GM18868 (cell line): ENCODE data around the gene OR2V1.
"Not testable (repeated sequence)": the region's sequence is repeated elsewhere in the genome, so short reads cannot be mapped to it uniquely, and the experiment has no call there.

Experiments
- ATAC-seq: cut with Tn5 transposase; IDR thresholded peaks from one replicate; pipeline ENCODE4 v1.9.1; 2021; ENCODE audit warnings: mild to moderate bottlenecking, moderate library complexity; ENCODE audit not compliant: unreplicated experiment

The OR2V1 gene

DNA sequence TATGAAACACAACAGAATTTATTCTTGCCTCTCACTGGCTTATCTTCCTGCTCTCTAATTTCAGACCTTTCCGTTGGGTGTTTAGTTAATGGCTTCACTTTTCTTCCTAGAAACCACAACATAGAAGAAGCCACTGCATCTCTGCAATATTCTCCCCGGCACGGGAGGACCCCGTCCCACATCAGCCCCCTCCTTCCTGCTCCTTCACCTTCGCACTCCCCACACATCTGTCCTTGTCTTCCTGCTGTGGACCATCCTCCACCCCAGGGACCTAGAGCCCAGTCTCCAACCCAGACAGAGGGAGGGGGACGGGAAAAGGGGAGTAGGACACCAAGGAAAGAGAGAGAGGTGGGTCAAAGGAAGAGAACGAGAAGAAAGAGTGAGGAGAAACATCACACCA is 1.4 kb downstream of the OR2V1 start:
- no peak for ATAC-seq

DNA sequence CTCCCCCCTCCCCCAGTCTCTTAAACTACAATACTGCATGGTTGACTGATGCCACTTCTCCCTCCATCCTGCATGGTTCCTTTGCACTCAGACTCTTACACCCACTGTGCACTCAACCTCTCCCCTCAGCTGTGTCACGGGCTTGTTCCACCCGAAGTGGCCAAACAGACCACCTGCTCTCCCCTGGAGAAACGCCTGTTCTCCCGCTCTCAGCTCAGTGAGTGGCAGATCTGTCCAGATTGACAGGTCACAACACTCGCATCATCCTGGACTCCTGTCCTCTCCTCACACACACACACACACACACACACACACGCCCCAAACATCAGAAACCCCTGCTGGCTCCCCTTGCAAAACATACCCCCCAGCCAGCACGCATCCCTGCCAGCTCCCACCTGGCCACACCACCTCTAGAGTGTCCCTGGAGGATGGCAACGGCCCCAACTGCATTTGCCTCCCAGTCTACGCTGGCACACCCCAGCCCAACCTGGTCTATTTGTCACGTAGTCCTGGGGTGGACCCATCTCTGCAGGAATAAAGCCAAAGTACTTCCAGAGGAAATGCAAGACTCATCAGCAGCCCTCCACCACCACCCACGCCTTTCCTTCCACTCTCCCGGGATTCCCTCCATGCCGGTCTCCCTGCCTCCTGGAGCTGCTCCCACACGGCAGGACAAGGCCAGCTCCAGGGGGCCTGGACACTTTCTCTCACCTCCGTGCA is 2.9 kb downstream of the OR2V1 start:
- ATAC-seq = no peak

DNA sequence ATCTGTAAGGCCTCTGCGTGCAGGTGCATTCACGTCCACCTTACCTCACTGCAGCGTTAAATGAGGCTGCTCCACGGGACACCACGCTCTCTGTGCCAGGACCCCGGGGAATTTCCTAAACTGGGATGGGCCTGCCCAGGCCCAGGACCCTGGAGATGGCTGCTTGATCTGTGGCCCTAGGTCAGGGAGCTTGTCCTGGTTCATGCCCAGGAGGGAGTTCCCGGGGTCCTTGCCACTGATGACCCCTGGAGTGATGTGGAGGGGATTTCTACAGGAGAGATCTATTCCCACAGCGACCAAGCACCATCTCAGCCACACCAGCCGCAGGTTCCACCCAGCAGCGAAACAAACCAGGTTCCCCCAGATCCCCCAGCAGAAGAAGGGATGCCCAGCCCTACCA is 3.5 kb downstream of the OR2V1 start:
- no peak for ATAC-seq

DNA sequence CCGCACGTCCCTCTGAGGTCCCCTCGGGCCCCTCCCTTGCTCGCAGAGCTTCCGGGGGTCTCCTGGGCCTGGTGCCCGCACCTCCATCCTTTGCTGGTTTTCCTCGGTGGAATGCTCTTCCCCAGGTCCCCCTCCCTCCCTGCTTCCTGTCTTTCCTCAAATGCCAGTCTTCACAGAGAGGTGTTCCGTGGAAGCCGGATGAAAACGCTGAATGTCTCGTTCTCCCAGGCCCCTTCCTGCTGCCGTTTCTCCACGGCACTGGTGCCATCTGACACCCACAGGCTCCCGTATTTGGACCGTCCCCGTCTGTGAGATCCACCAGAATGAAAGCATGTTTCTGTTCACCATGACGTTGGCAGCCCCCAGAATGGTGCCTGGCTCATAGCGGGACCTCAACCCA is 4.1 kb downstream of the OR2V1 start:
- no peak for ATAC-seq

DNA sequence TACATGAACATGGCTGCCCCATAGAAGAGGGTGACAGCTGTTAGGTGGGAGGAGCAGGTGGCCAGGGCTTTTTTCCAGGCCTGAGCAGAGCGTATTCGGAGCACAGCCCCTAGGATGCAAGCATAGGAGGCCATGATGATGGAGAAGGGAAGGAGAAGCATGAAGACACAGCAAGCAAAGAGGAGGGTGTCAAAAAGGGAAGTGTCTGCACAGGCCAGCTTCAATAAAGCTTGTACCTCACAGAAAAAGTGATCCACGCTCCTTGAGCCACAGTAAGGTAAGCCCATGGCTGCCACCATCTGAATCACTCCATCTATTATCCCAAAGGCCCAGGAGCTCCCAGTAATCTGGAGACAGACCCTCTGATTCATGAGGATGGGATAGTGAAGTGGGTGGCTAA is 6.4 kb downstream of the OR2V1 start:
- ATAC-seq = no peak

DNA sequence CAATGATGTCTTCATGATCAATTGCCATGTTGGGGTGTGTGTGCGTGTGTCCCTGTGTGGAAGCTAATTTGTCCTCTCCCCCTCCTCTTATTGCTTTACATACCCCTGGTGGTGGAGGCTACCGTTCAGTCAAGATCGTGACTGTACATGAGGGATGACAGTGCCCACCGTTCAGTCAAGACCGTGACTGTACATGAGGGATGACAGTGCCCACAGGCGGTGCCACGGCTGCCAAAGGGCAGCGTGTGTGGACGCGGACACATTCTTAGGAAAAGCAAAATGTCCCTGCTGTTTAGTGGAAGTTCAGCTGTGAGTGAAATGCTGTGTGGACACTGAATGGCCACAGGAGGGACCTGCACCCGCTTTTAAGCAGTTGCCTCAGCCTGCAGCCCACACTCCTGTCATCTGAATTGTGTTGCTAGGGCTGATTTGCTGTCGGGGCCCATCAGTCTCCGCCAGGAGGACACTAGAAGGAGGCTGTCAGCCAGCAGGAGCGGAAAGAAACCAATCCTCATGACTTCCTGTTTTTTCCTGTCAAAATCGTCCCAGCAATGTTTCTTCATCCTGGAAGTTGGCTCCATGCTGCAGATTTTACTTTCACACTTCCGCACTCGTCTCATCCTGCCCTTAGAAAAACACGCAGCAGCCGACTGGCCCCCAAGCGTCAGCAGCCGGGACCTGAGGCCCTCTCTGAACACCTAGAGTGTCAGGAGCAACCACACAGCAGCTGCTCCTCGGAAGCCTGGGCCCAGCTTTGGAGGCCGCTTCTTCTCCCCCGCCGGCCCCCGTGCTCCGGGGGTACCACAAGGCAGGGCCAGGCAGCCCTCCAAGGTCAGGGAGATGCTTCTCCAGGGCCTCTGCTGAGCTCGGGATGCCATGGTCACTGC is 9.1 kb downstream of the OR2V1 start:
- ATAC-seq = no peak

DNA sequence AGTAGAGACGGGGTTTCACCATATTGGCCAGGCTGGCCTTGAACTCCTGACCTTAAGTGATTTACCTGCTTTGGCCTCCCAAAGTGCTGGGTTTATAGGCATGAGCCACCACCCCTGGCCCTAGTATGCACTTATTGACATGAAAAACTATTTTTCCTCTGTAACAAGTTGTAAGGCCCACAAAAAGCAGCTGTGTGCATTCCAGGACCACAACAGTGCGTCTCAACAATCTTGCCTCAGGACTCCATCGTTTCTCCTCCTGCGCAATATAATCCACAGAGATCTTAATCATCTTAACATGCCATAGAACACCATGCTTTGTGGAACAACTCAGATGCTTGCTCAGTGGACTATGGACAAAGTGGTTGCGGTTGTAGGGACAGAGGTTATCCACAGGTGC is 10.2 kb downstream of the OR2V1 start:
- no peak for ATAC-seq

DNA sequence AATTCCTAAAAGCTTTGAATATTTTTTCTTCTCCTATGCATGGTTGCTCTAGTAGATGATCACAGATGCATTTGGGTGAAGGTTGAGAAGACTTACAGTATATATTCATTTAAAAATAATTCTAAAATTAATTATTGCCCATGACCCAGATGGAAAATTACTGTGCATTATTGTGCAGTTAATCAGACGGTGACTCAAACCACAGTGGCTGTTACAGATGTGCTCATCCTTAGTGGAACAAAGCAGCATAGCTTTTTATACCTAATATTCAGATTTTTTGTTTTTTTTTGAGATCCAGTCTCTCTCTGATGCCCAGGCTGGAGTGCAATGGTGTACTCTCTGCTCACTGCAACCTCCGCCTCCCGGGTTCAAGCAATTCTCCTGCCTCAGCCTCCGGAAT is 10.7 kb downstream of the OR2V1 start:
- ATAC-seq = no peak

DNA sequence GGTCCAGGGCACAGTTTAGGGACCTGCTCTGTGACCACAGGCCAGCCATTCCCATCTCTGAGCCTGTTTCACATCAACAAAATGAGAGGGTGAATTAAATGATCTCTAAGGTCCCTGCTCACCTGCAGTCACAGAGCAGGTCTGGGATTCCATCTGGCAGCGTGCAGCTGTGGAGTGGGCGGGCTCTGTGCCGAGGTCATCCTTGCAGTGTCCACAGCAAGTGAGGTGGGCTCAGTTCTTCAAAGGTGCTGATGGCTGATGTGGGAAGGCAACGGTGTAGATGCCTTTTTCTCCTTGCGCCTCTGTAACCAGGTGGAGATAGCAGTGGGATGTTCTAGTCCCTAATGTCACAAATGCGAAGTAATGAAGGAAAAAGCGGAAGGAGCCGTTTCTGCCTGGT is 11.9 kb downstream of the OR2V1 start:
- no peak for ATAC-seq

DNA sequence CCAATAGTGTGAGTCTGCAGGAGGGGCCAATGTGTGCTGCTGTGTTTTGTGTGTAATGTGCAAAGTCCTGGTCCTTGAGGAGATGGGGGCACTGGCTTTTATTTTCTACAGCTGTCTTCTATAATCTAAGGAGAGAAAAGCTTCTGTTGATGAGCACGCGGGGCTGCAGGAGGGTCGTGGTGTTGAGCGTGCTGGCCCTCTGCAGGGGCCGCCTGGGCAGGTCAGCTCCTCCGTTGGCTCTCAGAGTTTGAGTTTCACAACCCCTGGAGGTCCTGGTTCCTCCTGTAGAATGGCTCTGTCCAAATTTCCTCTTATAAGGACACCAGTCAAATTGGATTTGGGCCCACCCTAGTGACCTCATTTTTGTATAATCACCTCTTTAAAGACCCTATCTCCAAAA is 12.6 kb downstream of the OR2V1 start:
- ATAC-seq = no peak

DNA sequence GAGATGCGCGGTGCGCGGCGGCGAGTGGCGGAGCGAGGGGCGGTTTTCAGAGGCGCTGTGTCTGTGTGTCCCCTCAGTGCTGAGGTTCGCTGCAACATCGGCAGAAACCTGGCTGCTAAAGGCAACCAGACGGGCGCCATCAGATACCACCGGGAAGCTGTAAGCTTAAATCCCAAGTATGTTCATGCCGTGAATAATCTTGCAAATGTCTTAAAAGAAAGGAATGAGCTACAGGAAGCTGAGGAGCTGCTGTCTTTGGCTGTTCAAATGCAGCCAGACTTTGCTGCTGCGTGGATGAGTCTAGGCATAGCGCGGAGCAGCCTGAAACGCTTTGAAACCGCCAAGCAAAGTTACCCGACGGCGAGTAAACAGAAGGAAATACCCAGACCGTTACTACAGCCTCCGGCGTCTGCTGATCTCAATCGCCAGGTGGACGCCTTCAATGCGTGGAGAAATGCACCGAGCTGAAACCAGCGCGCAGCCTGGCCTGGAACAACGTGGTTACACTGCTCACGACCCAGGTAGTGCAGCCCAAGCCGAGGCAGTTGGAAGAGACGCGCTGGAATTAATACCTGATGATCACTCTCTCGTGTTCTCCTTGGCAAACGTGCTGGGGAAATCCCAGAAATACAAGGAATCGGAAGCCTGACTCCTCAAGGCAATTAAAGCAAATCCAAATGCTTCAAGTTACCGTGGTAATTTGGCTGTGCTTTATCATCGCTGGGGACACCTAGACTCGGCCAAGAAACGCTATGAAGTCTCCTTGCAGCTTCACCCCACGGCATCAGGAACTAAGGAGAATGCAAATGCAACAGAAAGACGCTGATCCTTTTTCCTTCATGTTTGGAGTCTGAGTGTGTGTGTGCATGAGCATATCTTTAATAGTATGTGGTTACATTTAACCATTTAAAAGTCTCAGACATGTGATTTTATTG is 15.9 kb downstream of the OR2V1 start:
- ATAC-seq = no peak

DNA sequence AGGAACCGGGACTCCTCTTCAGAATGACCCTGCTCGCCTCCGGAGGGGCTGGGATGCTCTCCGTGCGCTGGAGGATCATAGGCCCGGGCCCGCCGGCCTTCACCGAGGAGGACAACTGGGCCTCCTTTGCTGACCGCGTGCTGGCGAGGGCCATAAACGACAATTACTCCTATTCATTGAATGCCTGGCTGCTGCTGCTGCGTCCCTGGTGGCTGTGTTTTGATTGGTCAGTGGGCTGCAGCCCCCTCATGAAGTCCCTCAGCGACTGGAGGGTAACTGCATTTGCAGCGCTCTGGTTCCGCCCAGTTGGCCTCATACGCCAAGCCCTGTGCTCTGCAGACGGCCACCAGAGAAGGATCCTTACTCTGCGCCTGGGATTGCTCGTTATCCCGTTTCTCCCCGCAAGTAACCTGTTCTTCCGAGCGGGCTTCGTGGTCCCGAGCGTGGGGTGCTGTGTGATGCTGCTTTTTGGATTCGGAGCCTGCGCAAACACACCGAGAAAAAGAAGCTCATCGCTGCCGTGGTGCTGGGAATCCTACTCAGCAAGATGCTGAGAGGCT is 16.6 kb downstream of the OR2V1 start:
- ATAC-seq = no peak

DNA sequence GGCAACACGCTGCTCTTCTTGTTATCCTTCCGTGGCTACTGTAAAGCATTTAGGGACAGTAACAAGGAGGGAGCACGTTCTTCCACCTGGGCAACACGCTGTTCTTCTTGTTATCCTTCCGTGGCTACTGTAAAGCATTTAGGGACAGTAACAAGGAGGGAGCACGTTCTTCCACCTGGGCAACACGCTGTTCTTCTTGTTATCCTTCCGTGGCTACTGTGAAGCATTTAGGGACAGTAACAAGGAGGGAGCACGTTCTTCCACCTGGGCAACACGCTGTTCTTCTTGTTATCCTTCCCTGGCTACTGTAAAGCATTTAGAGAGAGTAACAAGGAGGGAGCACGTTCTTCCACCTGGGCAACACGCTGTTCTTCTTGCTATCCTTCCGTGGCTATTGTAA is 17.4 kb downstream of the OR2V1 start:
- not testable (repeated sequence) for ATAC-seq

DNA sequence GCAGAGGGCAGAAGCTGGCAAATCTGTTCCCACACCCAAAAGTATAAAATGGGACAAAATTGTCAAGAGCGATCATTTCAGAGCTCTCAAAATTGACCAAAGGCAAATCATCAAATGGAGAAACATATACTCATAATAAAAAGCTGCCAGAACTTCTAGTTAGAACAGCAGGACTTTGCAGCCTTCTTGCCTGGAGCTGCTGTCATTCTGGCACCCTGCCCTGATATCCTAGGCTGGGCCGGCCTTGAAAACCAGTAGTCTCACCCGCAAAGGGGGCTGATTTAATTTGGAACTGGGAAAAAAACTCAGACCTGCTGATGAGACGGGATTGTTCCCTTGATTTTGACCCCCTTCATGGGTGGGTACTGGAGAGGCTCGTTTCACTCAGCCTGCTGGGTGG is 18.5 kb downstream of the OR2V1 start:
- no peak for ATAC-seq

DNA sequence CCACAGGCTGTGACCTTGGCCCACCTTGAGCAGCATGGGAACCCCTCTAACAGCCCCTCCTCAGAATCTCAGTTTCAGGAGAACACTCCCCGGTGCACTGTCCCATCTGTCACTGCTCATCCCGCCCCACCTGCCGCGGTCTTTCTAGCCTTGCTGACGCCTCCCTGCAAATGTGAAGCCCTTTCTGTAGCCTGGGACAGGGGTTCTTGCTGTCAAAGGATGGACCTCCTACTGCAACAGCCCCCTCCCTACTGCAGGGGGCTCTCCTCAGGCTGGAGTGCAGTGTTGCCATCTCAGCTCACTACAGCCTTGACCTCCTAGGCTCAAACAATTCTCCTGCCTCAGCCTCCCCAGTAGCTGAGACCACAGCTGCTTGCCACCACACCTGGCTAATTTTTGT is 20.0 kb downstream of the OR2V1 start:
- no peak for ATAC-seq

DNA sequence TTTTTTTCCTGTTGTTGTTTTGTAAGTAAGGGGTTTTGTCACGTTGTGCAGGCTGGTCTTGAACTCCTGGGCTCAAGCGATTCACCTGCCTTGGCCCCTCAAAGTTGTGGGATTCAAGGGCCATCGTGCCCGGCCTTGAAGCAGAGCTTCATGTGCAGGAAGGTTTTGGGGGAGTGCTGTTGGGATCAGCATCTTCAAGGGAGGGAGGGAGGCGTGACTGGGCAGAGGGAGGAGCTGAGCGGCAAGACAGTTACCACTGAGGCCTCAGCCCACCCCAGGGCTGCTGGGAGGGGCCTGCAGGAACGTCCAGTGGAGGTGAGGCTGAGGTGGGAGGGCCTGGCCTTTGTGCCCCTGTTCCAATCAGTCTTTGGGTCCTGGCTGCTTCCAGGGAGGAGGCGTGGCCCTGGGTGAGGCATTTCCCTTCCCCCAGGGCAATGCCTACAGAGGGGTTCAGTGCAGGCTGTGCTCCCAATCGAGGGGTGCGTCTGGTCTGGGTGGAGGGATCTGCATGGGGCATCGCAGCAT is 21.4 kb downstream of the OR2V1 start:
- ATAC-seq = no peak

DNA sequence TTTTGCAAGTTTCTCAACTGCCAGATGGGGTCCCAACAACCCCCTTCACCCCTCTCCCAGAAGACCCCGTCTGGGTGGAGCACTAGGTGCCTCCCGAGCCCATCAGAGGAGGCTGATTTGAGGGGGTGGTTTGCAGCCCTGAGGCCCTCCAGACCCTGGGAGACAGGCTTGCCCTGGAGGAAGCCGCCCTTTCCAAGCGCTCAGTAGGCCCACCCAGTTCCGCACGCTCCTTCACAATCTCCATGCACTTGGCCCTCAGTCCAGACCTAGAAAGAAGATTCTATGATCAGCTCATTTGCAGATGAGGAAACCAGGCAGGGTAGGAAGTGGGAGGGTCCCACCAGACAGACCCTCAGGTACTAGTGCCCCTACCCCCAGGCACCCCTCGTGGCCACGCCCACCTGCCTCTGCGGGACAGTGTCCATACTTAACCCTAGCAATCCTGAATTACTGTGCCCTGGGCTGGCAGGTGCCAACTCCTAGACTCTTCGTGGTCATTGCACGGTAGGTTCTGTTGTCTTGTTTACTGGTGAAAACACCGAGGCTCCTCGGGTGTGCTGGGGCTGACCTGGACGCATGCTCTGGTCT is 22.3 kb downstream of the OR2V1 start:
- ATAC-seq = no peak

DNA sequence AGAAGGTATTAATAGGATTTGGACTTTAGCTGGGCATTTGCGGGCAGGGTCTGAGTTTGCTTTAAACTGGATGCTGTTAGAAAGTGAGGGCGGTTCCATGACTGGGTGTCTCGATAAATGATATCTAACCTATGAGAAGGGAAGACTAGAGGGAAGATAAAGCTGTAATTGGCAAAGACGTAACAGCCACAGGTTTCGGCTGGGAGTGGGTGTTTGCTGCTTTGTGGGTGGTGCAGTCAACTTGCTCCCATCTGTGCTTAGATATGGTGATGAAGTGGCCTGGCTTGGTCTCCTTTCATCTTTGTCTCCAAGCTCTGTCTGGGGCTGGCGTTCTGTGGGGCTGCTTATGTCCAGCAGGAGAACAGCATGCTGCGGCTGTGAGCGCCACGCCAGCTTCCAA is 23.3 kb downstream of the OR2V1 start:
- no peak for ATAC-seq

DNA sequence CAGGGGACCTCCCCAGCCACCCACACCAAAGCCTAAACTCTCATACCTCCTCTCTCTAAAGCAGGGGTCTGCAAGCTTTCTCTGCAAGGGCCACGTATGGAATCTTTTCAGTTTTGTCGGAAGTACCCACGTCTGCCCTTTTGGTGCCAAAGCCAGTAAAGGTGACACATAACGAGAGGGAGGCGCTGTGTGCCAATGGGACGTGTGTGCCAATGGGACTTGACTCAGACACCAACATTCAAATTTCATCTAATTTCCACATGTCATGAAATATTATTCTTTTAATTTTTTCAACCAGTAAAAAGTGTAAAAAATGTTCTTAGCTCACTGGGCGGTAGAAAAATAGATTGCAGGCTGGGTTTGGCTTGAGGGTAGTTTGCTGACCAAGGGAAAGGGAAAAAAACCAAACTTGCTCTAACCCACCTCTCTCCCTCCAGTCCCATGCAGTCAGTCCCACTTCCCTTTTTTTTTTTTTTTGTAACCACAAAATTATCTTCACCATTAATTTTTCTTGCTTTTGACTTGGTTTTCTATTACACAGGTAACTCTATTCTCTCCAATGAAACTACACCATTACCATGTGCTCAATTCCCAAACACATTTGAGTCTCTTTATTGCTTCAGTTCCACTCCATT is 25.5 kb downstream of the OR2V1 start:
- no peak for ATAC-seq
